CD4-positive, alpha-beta T cell treated with Interleukin-15 for 4 hours (primary cell): ENCODE results near the gene COPG2.

Experiments
- DNase-seq: peaks from one replicate; pipeline ENCODE4 v3.0.0-alpha.2; 2020; ENCODE audit warnings: low spot score

Gene COPG2

GRCh38 chr7:130493275-130493873 lies 175.2 kb downstream of the COPG2 start:
- no peak for DNase-seq

GRCh38 chr7:130492523-130493274 lies 175.8 kb downstream of the COPG2 start:
- no peak for DNase-seq

GRCh38 chr7:130491841-130492522 lies 176.6 kb downstream of the COPG2 start, which contains the start of gene MEST:
Gene MEST, plus strand, starts transcription at chr7:130492085. Its CDS starts 229 bp downstream, at chr7:130492314.
- no peak for DNase-seq

GRCh38 chr7:130490888-130491804 lies 177.4 kb downstream of the COPG2 start:
- DNase-seq = no peak

- DNase-seq = no peak
Measured at GRCh38 chr7:130490311-130490791, 178.2 kb downstream of the COPG2 start.

- DNase-seq = no peak
Measured at GRCh38 chr7:130489140-130489983, 179.2 kb downstream of the COPG2 start.

- no peak for DNase-seq
Measured at GRCh38 chr7:130488392-130489139, 180.0 kb downstream of the COPG2 start.

- DNase-seq = no peak
Measured at GRCh38 chr7:130486954-130487436, 181.6 kb downstream of the COPG2 start.

- peak; percentile 64 for DNase-seq
Measured at GRCh38 chr7:130486114-130486953, 182.2 kb downstream of the COPG2 start.

- DNase-seq = no peak
Measured at GRCh38 chr7:130485734-130486113, 182.8 kb downstream of the COPG2 start.

- no peak for DNase-seq
Measured at GRCh38 chr7:130483031-130483430, 185.5 kb downstream of the COPG2 start.

GRCh38 chr7:130481898-130482297 lies 186.7 kb downstream of the COPG2 start:
- no peak for DNase-seq

GRCh38 chr7:130479716-130480400 lies 188.7 kb downstream of the COPG2 start:
- no peak for DNase-seq

GRCh38 chr7:130478991-130479390 lies 189.6 kb downstream of the COPG2 start:
- DNase-seq = no peak

- DNase-seq = no peak
Measured at GRCh38 chr7:130476297-130477150, 192.0 kb downstream of the COPG2 start.

GRCh38 chr7:130475776-130476175 lies 192.8 kb downstream of the COPG2 start:
- DNase-seq = no peak

- no peak for DNase-seq
Measured at GRCh38 chr7:130473876-130474275, 194.7 kb downstream of the COPG2 start.

- DNase-seq = no peak
Measured at GRCh38 chr7:130473289-130473688, 195.3 kb downstream of the COPG2 start.
